SW 1271 (cell line): Measurements from ENCODE around the gene CD109.
"Not testable (repeated sequence)": the region's sequence is repeated elsewhere in the genome, so short reads cannot be mapped to it uniquely, and the experiment has no call there.

Source experiments
- DNase-seq, 2 experiments: peaks; one replicate each; lab custom pipeline; 2025; lab: John Stamatoyannopoulos, UW

CD109 gene

GRCh38 chr6:73790574-73790973 lies 94.6 kb downstream of the CD109 start:
- no peak for DNase-seq

- DNase-seq: no peak
Observed at GRCh38 chr6:73791336-73791735, 95.3 kb downstream of the CD109 start.

GRCh38 chr6:73792738-73793137 lies 96.7 kb downstream of the CD109 start:
- DNase-seq: no peak

- no peak for DNase-seq
Observed at GRCh38 chr6:73796881-73797280, 100.9 kb downstream of the CD109 start.

GRCh38 chr6:73797861-73798260 lies 101.9 kb downstream of the CD109 start:
- DNase-seq: no peak

GRCh38 chr6:73798592-73798991 lies 102.6 kb downstream of the CD109 start:
- DNase-seq: peak; percentile 4 to 31

- no peak for DNase-seq
Observed at GRCh38 chr6:73800997-73801396, 105.0 kb downstream of the CD109 start.

- DNase-seq: no peak
Observed at GRCh38 chr6:73801652-73802268, 105.8 kb downstream of the CD109 start.

- DNase-seq: no peak
Observed at GRCh38 chr6:73802366-73802765, 106.4 kb downstream of the CD109 start.

GRCh38 chr6:73803562-73804241 lies 107.7 kb downstream of the CD109 start:
- DNase-seq: peak; percentile 15 to 33

- DNase-seq: not testable (repeated sequence)
Observed at GRCh38 chr6:73805221-73805620, 109.2 kb downstream of the CD109 start.

GRCh38 chr6:73805982-73806381 lies 110.0 kb downstream of the CD109 start:
- DNase-seq: not testable (repeated sequence)

- no peak for DNase-seq
Observed at GRCh38 chr6:73811706-73812105, 115.7 kb downstream of the CD109 start.

- DNase-seq: no peak
Observed at GRCh38 chr6:73817253-73817652, 121.2 kb downstream of the CD109 start.

GRCh38 chr6:73823046-73823735 lies 127.2 kb downstream of the CD109 start:
- DNase-seq: no peak

- no peak for DNase-seq
Observed at GRCh38 chr6:73823832-73824231, 127.8 kb downstream of the CD109 start.

- no peak for DNase-seq
Observed at GRCh38 chr6:73826571-73826970, 130.6 kb downstream of the CD109 start.

- DNase-seq: no peak
Observed at GRCh38 chr6:73830119-73830518, 134.1 kb downstream of the CD109 start.

- DNase-seq: no peak
Observed at GRCh38 chr6:73832313-73832712, 136.3 kb downstream of the CD109 start.

- not testable (repeated sequence) for DNase-seq
Observed at GRCh38 chr6:73844696-73845095, 148.7 kb downstream of the CD109 start.

GRCh38 chr6:73851048-73851447 lies 155.0 kb downstream of the CD109 start:
- DNase-seq: not testable (repeated sequence)

GRCh38 chr6:73854998-73855718 lies 159.2 kb downstream of the CD109 start:
- peak; percentile 25 to 50 for DNase-seq
